Suprapubic skin (tissue), 4 donors: ENCODE results near the gene CSMD2. TPM values are rescaled to one million over a fixed set of nuclear protein-coding genes. Genes with fewer than 3 reads are reported as not detected.

ENCODE experiments used
- DNase-seq, 2 donors: peaks; one replicate each; pipeline ENCODE4 v3.0.0-alpha.2; 2019; ENCODE audit warnings: low spot score in 2 of 2
- H3K27ac ChIP-seq: fragments of 200-600 bp; sonication (generic); one replicate; pipeline ENCODE4 v1.5.1; 2019
- H3K27me3 ChIP-seq: fragments of 200-600 bp; sonication (generic); one replicate; pipeline ENCODE4 v1.5.1; 2019
- H3K36me3 ChIP-seq: fragments of 200-600 bp; sonication (generic); one replicate; pipeline ENCODE4 v1.5.1; 2019
- H3K4me1 ChIP-seq: fragments of 200-600 bp; sonication (generic); one replicate; pipeline ENCODE4 v1.5.1; 2019
- H3K4me3 ChIP-seq: fragments of 200-600 bp; sonication (generic); one replicate; pipeline ENCODE4 v1.5.1; 2019; ENCODE audit warnings: mild to moderate bottlenecking
- H3K9me3 ChIP-seq: fragments of 200-600 bp; sonication (generic); one replicate; pipeline ENCODE4 v1.5.1; 2019
- CTCF ChIP-seq, 2 donors: fragments of 200-600 bp in 1 of 2; fragments of 450-650 bp in 1 of 2; sonication (generic) in 1 of 2; IDR thresholded peaks; one replicate each; pipeline ENCODE4 v1.5.1; 2016 to 2019; ENCODE audit warnings: antibody characterized with exemption in 2 of 2, mild to moderate bottlenecking in 1 of 2, moderate library complexity in 1 of 2
- EP300 ChIP-seq: sonication (generic); formaldehyde crosslinking; IDR thresholded peaks from one replicate; pipeline ENCODE4 v1.6.1; 2017; ENCODE audit warnings: antibody characterized with exemption
- POLR2A ChIP-seq, 2 donors: fragments of 450-650 bp; IDR thresholded peaks; one replicate each; pipeline ENCODE4 v1.6.1; 2017; ENCODE audit warnings: antibody characterized with exemption in 2 of 2, mild to moderate bottlenecking in 2 of 2, moderate library complexity in 2 of 2
- POLR2AphosphoS5 ChIP-seq, 3 donors: sonication (generic); formaldehyde crosslinking; IDR thresholded peaks; one replicate each; pipeline ENCODE4 v1.6.1; 2017; ENCODE audit warnings: antibody characterized with exemption in 3 of 3
- WGBS: methylation state at CpG from one replicate; pipeline ENCODE4 v1.1.5; 2018; 5-methylcytosine and 5-hydroxymethylcytosine counted together
- total RNA-seq, 4 donors: library from RNA; depleted of rRNA; stranded (reverse); fragments of >200 nt; gene quantifications; one replicate each; pipeline ENCODE4 v1.1.0, GENCODE V29; 2016

Gene CSMD2
- total RNA-seq, 4 donors from 2014 or later: 0.08 to 0.55 (median 0.13) TPM

GRCh38 chr1:33503506-33503905 lies 661.5 kb downstream of the CSMD2 start:
- WGBS: 55% methylated on average over 1 of the region's 1 CpG
- Histone ChIP-seq H3K9me3 (no peaks in the 10 kb centered on the region), H3K4me3 (no peak overlapping the region), H3K27me3 (no peaks in the 10 kb centered on the region), H3K4me1 (no peaks in the 10 kb centered on the region), H3K27ac (no peak overlapping the region), H3K36me3 (no peaks in the 10 kb centered on the region)
- TF ChIP-seq CTCF (IDR thresholded peaks at IDR 0.05) (no peak), POLR2A (IDR thresholded peaks at IDR 0.05) (no peak), POLR2AphosphoS5 (IDR thresholded peaks at IDR 0.05) (no peak), EP300 (no peak)
- no peak for DNase-seq

GRCh38 chr1:33502726-33503125 lies 662.3 kb downstream of the CSMD2 start:
- WGBS: 80% methylated on average over 5 of the region's 5 CpGs

GRCh38 chr1:33501774-33502173 lies 663.3 kb downstream of the CSMD2 start:
- Histone ChIP-seq H3K27me3 (no peaks in the 10 kb centered on the region), H3K36me3 (no peaks in the 10 kb centered on the region), H3K9me3 (no peaks in the 10 kb centered on the region), H3K4me3 (no peak overlapping the region), H3K27ac (no peak overlapping the region), H3K4me1 (no peaks in the 10 kb centered on the region)
- no peak for DNase-seq
- no peak for TF ChIP-seq POLR2A (IDR thresholded peaks at IDR 0.05)
- TF ChIP-seq EP300: no peak
- TF ChIP-seq CTCF (IDR thresholded peaks at IDR 0.05): no peak
- no peak for TF ChIP-seq POLR2AphosphoS5 (IDR thresholded peaks at IDR 0.05)
- WGBS: 93% methylated on average over 5 of the region's 8 CpGs

More at GRCh38 chr1:33502726-33503125, 662.3 kb downstream of the CSMD2 start:
- Histone ChIP-seq H3K27ac (no peak overlapping the region), H3K4me3 (no peak overlapping the region), H3K9me3 (no peaks in the 10 kb centered on the region), H3K27me3 (no peaks in the 10 kb centered on the region), H3K36me3 (no peaks in the 10 kb centered on the region), H3K4me1 (no peaks in the 10 kb centered on the region)
- no peak for DNase-seq
- TF ChIP-seq POLR2AphosphoS5 (IDR thresholded peaks at IDR 0.05): no peak
- no peak for TF ChIP-seq EP300
- TF ChIP-seq CTCF (IDR thresholded peaks at IDR 0.05): no peak
- no peak for TF ChIP-seq POLR2A (IDR thresholded peaks at IDR 0.05)

GRCh38 chr1:33501309-33501708 lies 663.7 kb downstream of the CSMD2 start:
- TF ChIP-seq POLR2AphosphoS5 (IDR thresholded peaks at IDR 0.05) (no peak), EP300 (no peak), CTCF (IDR thresholded peaks at IDR 0.05) (no peak), POLR2A (IDR thresholded peaks at IDR 0.05) (no peak)
- Histone ChIP-seq H3K36me3 (no peaks in the 10 kb centered on the region), H3K4me1 (no peaks in the 10 kb centered on the region), H3K4me3 (no peak overlapping the region), H3K27me3 (no peaks in the 10 kb centered on the region), H3K9me3 (no peaks in the 10 kb centered on the region), H3K27ac (no peak overlapping the region)
- no peak for DNase-seq
- 71% methylated on average over 2 of the region's 2 CpGs for WGBS

- no peak overlapping the region for H3K4me3 ChIP-seq
- no peaks in the 10 kb centered on the region for H3K36me3 ChIP-seq
- H3K27me3 ChIP-seq: no peaks in the 10 kb centered on the region
- H3K4me1 ChIP-seq: no peaks in the 10 kb centered on the region
- DNase-seq: no peak
- no peaks in the 10 kb centered on the region for H3K9me3 ChIP-seq
- 68% methylated on average over 4 of the region's 4 CpGs for WGBS
- no peak for TF ChIP-seq CTCF (IDR thresholded peaks at IDR 0.05)
- no peak overlapping the region for H3K27ac ChIP-seq
These were observed 664.5 kb downstream of the CSMD2 start for GRCh38 chr1:33500547-33500946.
